ENCODE data around the gene TGM6.

DNA sequence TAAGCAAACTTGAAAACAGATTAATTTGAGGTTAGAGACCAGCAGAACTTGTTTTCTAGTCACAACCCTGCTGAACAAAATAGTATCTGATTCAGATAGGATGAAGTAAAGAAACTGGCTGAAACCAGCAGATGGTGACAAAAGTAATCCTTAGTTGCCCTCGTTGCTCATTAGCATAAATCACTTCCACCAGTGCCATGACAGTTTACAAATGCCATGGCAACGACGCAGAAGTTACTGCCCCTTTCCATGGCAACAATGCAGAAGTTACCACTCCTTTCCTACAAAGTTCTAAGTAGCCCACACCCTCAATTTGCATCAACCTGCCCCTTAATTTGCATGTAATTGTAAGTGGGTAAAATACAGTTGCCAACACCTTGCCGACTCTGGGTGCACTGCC is 66.1 kb downstream of the TGM6 start:
- TF ChIP-seq EZH2phosphoT487 (IDR thresholded peaks at IDR 0.05; ENCODE audit: borderline replicate concordance, low read length): no peak
- TF ChIP-seq, protein P1, sequence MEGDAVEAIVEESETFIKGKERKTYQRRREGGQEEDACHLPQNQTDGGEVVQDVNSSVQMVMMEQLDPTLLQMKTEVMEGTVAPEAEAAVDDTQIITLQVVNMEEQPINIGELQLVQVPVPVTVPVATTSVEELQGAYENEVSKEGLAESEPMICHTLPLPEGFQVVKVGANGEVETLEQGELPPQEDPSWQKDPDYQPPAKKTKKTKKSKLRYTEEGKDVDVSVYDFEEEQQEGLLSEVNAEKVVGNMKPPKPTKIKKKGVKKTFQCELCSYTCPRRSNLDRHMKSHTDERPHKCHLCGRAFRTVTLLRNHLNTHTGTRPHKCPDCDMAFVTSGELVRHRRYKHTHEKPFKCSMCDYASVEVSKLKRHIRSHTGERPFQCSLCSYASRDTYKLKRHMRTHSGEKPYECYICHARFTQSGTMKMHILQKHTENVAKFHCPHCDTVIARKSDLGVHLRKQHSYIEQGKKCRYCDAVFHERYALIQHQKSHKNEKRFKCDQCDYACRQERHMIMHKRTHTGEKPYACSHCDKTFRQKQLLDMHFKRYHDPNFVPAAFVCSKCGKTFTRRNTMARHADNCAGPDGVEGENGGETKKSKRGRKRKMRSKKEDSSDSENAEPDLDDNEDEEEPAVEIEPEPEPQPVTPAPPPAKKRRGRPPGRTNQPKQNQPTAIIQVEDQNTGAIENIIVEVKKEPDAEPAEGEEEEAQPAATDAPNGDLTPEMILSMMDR (conservative IDR thresholded peaks at IDR 0.05; ENCODE audit: low read depth, low read length): no peak
- TF ChIP-seq EZH2 (IDR thresholded peaks at IDR 0.05; ENCODE audit: low read length, unreplicated experiment): no peak
